Heart left ventricle (tissue), 16 donors: ENCODE results near the gene ARHGAP10. TPM values are rescaled to one million over a fixed set of nuclear protein-coding genes. Genes with fewer than 3 reads are reported as not detected.

Experiments
- ATAC-seq, 4 donors: fragments of 200-7000 bp; cut with Tn5 transposase; one replicate each; pipeline ENCODE4 v1.9.1; 2020 to 2022; ENCODE audit warnings: moderate library complexity in 4 of 4, mild to moderate bottlenecking in 3 of 4, moderate number of reproducible peaks in 1 of 4
- DNase-seq, 5 donors: peaks; one replicate each; pipeline ENCODE4 v3.0.0-alpha.2; 2020
- H3K27ac ChIP-seq, 12 donors: fragments of 200-600 bp; sonication (generic) in 4 of 12; one replicate each; pipeline versions ENCODE4 v1.5.0 to v1.8.0; 2016 to 2022; ENCODE audit warnings: mild to moderate bottlenecking in 2 of 12
- H3K27me3 ChIP-seq, 9 donors: fragments of 200-600 bp; sonication (generic) in 2 of 9; one replicate each; pipeline versions ENCODE4 v1.5.1 to v1.8.0; 2016 to 2022; ENCODE audit warnings: mild to moderate bottlenecking in 3 of 9
- H3K36me3 ChIP-seq, 9 donors: fragments of 200-600 bp; sonication (generic) in 2 of 9; one replicate each; pipeline versions ENCODE4 v1.5.0 to v1.8.0; 2018 to 2022; ENCODE audit warnings: mild to moderate bottlenecking in 2 of 9
- H3K4me1 ChIP-seq, 12 donors: fragments of 200-600 bp; sonication (generic) in 4 of 12; one replicate each; pipeline versions ENCODE4 v1.5.0 to v1.8.0; 2016 to 2022; ENCODE audit warnings: mild to moderate bottlenecking in 3 of 12
- H3K4me3 ChIP-seq, 12 donors: fragments of 200-600 bp; sonication (generic) in 4 of 12; one replicate each; pipeline versions ENCODE4 v1.5.0 to v1.8.0; 2017 to 2022; ENCODE audit warnings: mild to moderate bottlenecking in 9 of 12, moderate library complexity in 4 of 12
- H3K9me3 ChIP-seq, 12 donors: fragments of 200-600 bp; sonication (generic) in 4 of 12; one replicate each; pipeline versions ENCODE4 v1.5.0 to v1.8.0; 2016 to 2022; ENCODE audit warnings: mild to moderate bottlenecking in 1 of 12
- POLR2A ChIP-seq, 2 donors: fragments of 450-650 bp; IDR thresholded peaks; one replicate each; pipeline ENCODE4 v1.6.1; 2017; ENCODE audit warnings: antibody characterized with exemption in 2 of 2, mild to moderate bottlenecking in 2 of 2, moderate library complexity in 2 of 2
- WGBS, 4 donors: extraction: QIAGEN DNeasy Blood & Tissue Kit in 2 of 4; methylation state at CpG; one replicate each; pipeline versions ENCODE4 v1.1.5 to v1.1.7; 2013 to 2018; 5-methylcytosine and 5-hydroxymethylcytosine counted together
- intact Hi-C, 10 donors: fragments of 100-400 bp; cut with DNase I; formaldehyde crosslinking; loops; one replicate each; pipeline versions ENCODE4 v1.11.1 to v1.14.2; 2022
- polyA plus RNA-seq, 2 donors: library from polyadenylated mRNA; stranded (reverse); fragments of 200-250 nt; gene quantifications; one replicate each; pipeline ENCODE4 v1.2.3, GENCODE V29; 2013
- total RNA-seq, 9 donors: library from RNA; depleted of rRNA in 2 of 9; stranded (reverse); fragments of >200 nt in 2 of 9; fragmentation: NEBNext Ultra II Directional in 3 of 9; extraction: Animal tissue kit (Norgen Biotek cat#: 25700) in 3 of 9; gene quantifications; one replicate each; pipeline versions ENCODE4 v1.1.0 to v1.2.4, GENCODE V29; 2016 to 2023
- TF ChIP-seq, protein P1 (sequence below), 12 donors: fragments of 200-600 bp; sonication (generic) in 4 of 12; IDR thresholded peaks; one replicate each; pipeline versions ENCODE4 v1.5.0 to v1.8.0; 2018 to 2022; ENCODE audit warnings: antibody characterized with exemption in 12 of 12, mild to moderate bottlenecking in 5 of 12
- donor health status: ischemic (EF 13 %, LVEDD 7.1; RV severe dilation, severe dysfunction).
- donor health status: healthy with polysubstance abuse.
- donor health status: DM: no; HTN: yes; CAD: no.
- donor health status: DM: no; HTN: no; CAD: no.
- donor health status: ischemic (EF 25% LVEDD 6.9; RV normal size, moderate dysfunction).
- donor health status: ischemic (EF 25% LVEDD 5.7; RV mildly dilated, moderate dysfunction).
- donor health status: healthy.
- donor health status: DM: yes; HTN: yes; CAD: no.
- donor health status: ischemic (EF 35%, LVEDD 5.7; RV mildly dilated, moderate dysfunction).
- donor health status: nonischemic (EF 11% LVEDD 7.7; RV severe dilation, severe dysfunction).
- donor health status: DM: yes; HTN: yes; CAD: no.
- donor health status: PGD.
- donor health status: ischemic (EF 29% LVEDD 5.4; RV normal size, mild dysfunction).
- donor health status: nonischemic (EF 23%, LVEDD 6.1; RV moderate dilation, normal function).

The ARHGAP10 gene
- total and polyA plus RNA-seq, 11 donors: 30.6 to 73.7 (median 51.7) TPM

DNA sequence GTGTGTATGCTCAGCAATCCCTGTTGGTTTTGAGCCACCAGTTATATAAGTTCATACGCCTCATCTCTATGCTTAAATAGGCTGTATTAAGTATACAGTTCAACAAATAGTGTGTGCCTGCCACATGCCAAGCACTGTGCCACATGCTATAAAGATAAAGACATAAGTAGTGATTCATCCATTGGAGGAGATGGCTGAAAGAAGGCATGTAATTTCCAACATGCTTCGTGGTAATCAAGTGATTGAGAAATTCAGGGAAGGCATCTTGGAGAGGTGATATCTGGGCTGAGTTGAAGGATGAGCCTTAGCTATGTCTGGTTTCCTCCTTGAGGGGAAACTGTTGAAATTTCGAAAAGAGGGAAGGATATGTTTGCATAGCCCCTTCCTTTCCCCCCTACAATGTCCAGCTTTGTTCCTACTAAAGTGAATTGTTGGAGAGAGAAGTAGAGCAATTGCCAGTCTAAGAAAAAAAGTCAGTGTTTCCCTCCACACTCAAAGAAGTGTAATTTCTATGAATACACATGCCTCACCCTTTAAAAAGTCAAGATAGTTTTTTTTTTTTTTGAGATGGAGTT lies 96.5 kb downstream of the ARHGAP10 start:
- TF ChIP-seq POLR2A (IDR thresholded peaks at IDR 0.05): no peak
- TF ChIP-seq, protein P1, sequence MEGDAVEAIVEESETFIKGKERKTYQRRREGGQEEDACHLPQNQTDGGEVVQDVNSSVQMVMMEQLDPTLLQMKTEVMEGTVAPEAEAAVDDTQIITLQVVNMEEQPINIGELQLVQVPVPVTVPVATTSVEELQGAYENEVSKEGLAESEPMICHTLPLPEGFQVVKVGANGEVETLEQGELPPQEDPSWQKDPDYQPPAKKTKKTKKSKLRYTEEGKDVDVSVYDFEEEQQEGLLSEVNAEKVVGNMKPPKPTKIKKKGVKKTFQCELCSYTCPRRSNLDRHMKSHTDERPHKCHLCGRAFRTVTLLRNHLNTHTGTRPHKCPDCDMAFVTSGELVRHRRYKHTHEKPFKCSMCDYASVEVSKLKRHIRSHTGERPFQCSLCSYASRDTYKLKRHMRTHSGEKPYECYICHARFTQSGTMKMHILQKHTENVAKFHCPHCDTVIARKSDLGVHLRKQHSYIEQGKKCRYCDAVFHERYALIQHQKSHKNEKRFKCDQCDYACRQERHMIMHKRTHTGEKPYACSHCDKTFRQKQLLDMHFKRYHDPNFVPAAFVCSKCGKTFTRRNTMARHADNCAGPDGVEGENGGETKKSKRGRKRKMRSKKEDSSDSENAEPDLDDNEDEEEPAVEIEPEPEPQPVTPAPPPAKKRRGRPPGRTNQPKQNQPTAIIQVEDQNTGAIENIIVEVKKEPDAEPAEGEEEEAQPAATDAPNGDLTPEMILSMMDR (IDR thresholded peaks at IDR 0.05): no peak
- H3K36me3 ChIP-seq: peaks cover 0 to 14% (median 3%) of the 10 kb centered on the region in 9 donors
- no peak overlapping the region for H3K4me3 ChIP-seq
- no peak for DNase-seq
- peaks cover 0 to 85% (median 62%) of the 10 kb centered on the region in 12 donors for H3K4me1 ChIP-seq
- peak overlapping the region; percentile 75 to 97 (median 88) for H3K27ac ChIP-seq
- ATAC-seq: no peak
- H3K27me3 ChIP-seq: no peaks in the 10 kb centered on the region
- no peaks in the 10 kb centered on the region for H3K9me3 ChIP-seq
- intact Hi-C loops: loop anchor here in 2 of 10 donors (5.0 to 10.0 kb wide), 2 partner anchors 94 to 96 kb away; partner anchors contain the start of gene ARHGAP10 (in 2 of the 2)
- WGBS, 4 donors: 60 to 71% (median 65%) methylated on average over 3 of the region's 3 CpGs

DNA sequence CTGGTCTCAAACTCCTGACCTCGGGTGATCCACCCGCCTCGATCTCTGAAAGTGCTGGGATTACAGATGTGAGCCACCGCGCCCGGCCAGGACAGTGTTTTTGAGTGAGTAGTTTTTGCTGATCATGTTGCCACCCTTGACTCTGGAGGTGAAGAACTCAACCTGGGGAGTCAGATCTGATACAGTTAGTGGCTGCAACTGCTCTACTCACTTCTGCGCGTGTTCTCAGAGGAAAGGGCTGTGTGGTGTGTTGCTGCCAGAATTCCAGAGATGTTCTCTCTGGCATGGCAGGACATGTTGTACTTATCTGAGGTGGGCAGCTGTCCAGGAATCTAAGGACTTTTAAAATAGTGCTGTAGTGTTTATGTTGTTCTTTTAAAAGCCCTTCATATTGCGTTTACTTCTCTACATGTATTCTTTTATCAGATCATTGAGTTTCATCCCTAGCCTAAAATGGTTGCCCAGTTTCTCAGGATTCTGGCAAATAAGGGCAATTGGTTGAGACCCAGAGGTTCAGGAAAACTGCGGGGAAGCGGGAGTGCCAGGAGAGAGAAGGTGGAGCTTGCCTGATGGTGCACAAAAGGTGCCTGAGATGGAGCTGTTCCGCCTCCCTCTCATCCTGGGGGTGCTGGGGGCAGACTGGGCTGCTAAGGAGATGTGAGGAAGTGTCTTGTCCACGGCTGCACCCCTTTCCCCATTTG lies 97.7 kb downstream of the ARHGAP10 start:
- peak in 4 of 5 donors; percentile 63 to 82 (median 70) for DNase-seq
- Histone ChIP-seq H3K27ac (peak overlapping the region; percentile 75 to 97 (median 88)), H3K4me1 (peaks cover 0 to 86% (median 62%) of the 10 kb centered on the region in 12 donors), H3K36me3 (peaks cover 0 to 3% (median 0%) of the 10 kb centered on the region in 9 donors), H3K27me3 (no peaks in the 10 kb centered on the region), H3K4me3 (no peak overlapping the region), H3K9me3 (no peaks in the 10 kb centered on the region)
- ATAC-seq: peak; percentile 79 to 85 (median 82)
- TF ChIP-seq, protein P1 (IDR thresholded peaks at IDR 0.05): no peak
- no peak for TF ChIP-seq POLR2A (IDR thresholded peaks at IDR 0.05)
- 37 to 47% (median 40%) methylated on average over 13 of the region's 13 CpGs for WGBS, 4 donors
- intact Hi-C loops: loop anchor here in 6 of 10 donors (5.0 to 10.0 kb wide), 4 partner anchors 55 to 97 kb away; partner anchors contain the start of gene ARHGAP10 (in 4 of the 6)

DNA sequence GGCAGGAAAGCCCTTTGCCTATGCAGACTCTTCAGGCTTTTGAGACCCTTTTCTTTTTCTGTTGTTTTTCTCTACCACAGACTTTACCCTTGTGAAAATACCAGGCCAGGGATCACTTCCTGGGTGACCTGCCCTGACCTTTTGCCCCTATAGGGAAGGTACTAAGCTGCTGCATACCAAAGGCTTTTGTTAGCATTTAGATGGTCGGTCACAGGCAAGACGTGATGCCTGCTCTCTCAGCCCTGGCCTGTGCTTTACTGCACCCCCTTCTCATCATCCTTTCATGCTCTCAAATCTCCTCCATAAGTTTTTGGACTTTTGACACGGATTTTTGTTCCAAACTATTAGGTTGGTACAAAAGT lies 98.2 kb downstream of the ARHGAP10 start:
- Histone ChIP-seq H3K27me3 (no peaks in the 10 kb centered on the region), H3K4me1 (peaks cover 0 to 82% (median 59%) of the 10 kb centered on the region in 12 donors), H3K27ac (peak overlapping the region; percentile 75 to 97 (median 88)), H3K4me3 (no peak overlapping the region), H3K36me3 (no peaks in the 10 kb centered on the region), H3K9me3 (no peaks in the 10 kb centered on the region)
- DNase-seq (no peak), ATAC-seq (peak in 1 of 4 donors; percentile 27)
- 63 to 67% (median 66%) methylated on average over 3 of the region's 3 CpGs for WGBS, 4 donors
- intact Hi-C loops: loop anchor here in 4 of 10 donors (5.0 to 10.0 kb wide), 3 partner anchors 55 to 98 kb away; partner anchors contain the start of gene ARHGAP10 (in 2 of the 4)
- no peak for TF ChIP-seq POLR2A (IDR thresholded peaks at IDR 0.05)
- TF ChIP-seq, protein P1 (IDR thresholded peaks at IDR 0.05): no peak

DNA sequence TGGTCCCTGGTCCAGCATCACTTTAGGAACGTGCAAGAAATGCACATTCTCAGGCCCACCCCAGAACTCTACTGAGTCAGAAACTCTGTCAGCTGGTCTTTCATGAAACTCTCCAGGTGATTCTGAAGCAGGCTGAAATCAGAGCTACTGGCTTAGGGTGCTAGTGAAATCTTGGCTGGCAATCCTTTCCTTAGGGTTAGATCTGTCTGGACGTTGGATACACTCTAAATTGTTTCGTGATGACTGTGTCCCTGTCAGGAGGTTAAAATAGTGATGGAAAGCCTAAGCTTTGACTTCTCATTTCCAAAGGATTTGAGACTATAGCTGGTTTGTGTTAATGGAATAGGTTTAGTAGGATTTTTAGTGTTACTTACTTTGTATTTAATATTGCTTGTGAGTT lies 99.1 kb downstream of the ARHGAP10 start:
- intact Hi-C loops: loop anchor here in 4 of 10 donors (5.0 to 10.0 kb wide), 3 partner anchors 56 to 99 kb away; partner anchors contain the start of gene ARHGAP10 (in 2 of the 4)
- Histone ChIP-seq H3K36me3 (no peaks in the 10 kb centered on the region), H3K27me3 (no peaks in the 10 kb centered on the region), H3K27ac (peak overlapping the region; percentile 75 to 97 (median 88)), H3K9me3 (no peaks in the 10 kb centered on the region), H3K4me3 (no peak overlapping the region), H3K4me1 (peaks cover 0 to 76% (median 54%) of the 10 kb centered on the region in 12 donors)
- peak in 1 of 4 donors; percentile 31 for ATAC-seq
- DNase-seq: no peak
- TF ChIP-seq, protein P1 (IDR thresholded peaks at IDR 0.05): no peak
- no peak for TF ChIP-seq POLR2A (IDR thresholded peaks at IDR 0.05)
- WGBS, 4 donors: 38 to 48% (median 41%) methylated on average over 3 of the region's 3 CpGs
